ENCODE results near the gene ENTPD3.

The ENTPD3 gene, protein sequence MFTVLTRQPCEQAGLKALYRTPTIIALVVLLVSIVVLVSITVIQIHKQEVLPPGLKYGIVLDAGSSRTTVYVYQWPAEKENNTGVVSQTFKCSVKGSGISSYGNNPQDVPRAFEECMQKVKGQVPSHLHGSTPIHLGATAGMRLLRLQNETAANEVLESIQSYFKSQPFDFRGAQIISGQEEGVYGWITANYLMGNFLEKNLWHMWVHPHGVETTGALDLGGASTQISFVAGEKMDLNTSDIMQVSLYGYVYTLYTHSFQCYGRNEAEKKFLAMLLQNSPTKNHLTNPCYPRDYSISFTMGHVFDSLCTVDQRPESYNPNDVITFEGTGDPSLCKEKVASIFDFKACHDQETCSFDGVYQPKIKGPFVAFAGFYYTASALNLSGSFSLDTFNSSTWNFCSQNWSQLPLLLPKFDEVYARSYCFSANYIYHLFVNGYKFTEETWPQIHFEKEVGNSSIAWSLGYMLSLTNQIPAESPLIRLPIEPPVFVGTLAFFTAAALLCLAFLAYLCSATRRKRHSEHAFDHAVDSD

DNA sequence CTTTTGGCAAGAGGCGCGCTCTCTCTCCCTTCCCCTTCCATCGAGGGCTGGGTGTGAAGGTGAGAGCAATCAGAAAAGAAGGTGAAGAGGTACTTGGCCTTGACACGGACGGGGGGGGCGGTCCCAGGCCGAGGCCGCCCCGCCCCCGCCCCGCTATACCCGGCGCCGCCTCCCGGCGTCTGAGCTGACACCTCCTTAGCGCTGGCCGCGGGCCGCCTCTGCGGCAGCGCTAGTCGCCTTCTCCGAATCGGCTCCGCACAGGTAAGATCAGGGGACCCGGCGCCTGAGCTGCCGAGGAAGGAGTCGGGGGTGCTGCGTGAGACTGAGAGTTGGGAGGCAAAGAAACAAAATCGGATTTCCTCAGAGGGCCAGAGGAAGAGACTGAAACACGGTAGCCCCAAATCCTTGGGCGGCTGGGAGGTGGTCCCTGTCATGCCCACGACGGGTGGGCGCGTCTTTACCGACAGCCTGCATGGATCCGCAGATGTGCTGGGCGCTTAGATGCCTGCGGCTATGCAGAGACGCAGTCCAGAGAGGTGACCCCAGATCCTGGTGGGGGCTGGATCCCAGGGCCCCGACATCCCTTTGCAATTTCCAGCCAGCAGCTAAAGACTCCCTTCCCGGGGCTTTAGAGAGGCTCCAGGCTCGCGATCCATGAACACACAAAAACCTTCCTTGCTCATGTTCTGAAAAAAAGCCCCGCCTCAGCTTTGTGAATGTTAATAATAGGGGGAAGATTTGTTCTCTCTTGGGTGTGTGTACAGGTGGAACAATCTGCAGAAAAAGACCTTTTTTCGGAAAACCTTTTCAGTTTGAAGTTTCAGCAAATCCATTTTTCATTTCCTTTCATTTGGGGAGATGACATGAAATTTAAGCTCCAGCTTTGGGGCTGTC, at the start of gene ENTPD3:
ENTPD3 (plus strand) TSS at position 184 of the 894 bp plus-strand sequence. CDS start 874 bp downstream, outside the sequence.
- DNase-seq = no peak

DNA sequence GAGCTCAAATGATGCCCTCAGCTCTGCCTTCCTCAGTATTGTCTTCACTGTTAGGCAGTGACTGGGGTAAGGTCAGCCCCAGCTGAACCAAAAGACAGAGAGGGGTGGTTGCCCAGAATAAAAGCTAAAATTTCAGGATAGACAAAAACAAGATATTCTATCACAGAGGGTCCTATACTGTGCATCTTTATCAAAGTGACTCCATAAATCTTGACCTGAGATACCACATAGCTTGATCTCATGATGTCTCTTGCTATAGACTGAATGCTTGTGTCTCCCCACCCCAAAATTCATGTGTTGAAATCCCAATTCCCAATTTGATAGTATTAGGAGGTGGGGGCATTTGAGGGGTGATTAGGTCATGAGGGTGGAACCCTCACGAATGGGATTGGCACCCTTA, 47.1 kb upstream of the ENTPD3 start:
- DNase-seq = no peak

DNA sequence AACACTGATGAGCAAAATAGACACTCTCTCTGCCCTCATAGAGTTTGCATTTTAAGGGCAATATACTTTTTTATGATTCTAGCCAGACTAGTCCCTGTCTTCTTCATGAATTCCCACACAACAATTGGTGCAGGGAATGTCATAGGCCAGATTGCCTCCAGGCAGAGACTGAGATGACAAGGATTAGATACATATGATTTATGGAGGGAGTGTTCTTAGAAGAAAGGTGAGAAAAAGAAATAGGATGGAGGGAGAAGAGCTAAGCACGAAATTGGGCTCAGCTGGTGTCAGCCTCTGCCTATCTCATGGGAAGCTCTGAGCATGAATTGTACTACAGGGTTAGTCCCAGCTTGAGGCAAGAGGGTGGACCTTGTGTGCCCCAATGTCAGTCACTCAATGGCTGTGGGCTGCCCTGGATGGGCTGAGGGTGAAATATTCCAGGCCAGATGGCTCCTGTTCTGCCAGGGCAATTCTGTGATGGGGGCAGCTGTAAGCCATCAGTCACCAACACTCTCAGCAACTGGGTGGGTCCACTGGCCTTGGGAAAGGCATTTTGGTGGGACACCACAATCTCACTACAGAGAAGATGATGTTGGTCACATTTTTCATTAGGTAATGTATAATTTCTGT, 46.3 kb upstream of the ENTPD3 start:
- no peak for DNase-seq

DNA sequence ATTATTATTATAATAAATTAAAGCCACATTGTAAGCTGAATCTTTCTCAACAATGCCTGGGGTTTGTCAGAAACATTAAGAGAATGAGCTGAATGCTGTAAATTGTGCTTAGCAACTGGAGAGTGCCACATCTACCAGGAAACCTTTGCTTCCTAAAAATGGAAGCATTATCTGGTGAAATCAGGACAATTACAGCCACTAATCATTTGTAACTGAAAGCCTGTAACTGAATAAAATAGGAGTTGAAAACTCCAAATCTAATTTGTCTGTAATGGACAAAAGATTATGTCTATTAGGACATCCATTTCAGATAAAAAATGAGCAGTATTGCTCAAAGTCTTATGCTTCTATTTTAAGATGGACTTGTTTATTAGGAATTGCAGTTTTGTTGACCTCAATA, 45.3 kb upstream of the ENTPD3 start:
- DNase-seq = no peak

DNA sequence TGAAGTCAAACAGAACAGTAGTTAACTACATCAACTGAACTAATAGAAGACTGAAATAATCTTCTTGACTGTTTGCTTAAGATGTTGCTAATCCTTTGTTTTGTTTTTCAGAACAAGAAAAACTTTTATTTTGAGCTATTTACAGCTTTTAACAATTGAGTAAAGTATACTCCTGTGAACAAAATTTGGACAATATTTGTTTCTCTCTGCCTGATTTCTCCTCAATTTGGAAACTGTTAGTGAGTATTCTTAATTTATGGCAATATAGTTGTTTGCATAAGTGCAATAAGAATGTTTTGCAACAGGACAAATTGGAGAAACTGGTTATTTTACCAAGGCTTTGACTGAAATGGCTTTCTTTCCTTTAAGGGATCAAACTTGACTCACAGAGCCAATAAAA, 36.5 kb upstream of the ENTPD3 start:
- no peak for DNase-seq

DNA sequence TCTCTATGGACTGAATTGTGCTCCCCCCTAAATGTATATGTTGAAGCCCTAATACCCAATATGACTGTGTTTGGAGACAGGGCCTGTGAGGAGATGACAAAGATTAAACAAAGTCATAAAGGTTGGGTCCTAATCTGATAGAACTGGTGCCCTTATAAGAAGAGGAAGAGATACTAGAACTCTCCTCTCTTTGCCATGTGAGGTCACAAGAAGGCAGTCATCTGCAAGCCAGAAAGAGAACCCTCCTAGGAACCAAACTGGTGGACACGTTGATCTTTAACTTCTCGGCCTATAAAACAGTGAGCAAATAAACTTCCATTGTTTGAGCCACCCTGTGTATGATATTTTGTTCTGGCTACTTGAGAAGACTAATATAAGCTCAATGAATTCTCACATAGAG, 31.6 kb upstream of the ENTPD3 start:
- no peak for DNase-seq

DNA sequence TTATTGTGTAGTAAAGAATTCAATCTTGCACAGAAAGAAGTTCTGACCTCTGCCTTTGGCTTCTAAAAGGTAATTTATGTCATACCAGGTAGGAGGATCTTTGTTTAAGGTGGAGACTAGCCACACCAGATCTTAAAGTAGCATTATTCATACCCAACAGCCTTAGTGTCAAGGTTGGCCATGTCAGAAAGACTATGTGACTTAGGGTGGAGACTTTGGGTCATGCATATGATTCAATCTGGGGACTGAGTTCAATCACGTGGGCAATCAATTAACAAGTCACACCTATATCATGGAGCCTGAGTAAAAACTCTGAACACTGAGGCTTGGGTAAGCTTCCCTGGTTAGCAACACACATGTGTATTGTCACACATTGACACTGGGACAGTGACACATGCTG, 28.5 kb upstream of the ENTPD3 start:
- DNase-seq = no peak

DNA sequence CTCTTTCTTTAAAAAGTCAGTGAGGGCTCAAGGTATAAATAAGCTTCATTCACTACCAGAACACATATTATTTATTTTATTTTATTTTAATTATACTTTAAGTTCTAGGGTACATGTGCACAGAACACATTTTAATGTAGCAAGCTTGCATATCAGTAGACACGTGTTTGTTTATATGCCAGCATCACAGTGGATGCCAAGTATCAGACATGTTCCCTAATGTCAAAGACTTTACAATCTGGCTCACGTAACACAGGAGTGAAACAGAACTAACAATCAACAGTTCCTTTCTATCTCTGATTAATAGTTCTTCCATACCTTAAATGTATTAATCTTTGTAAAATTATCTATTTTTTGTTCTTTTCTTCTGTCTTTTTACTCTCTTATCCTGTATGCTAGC, 23.3 kb upstream of the ENTPD3 start:
- no peak for DNase-seq

DNA sequence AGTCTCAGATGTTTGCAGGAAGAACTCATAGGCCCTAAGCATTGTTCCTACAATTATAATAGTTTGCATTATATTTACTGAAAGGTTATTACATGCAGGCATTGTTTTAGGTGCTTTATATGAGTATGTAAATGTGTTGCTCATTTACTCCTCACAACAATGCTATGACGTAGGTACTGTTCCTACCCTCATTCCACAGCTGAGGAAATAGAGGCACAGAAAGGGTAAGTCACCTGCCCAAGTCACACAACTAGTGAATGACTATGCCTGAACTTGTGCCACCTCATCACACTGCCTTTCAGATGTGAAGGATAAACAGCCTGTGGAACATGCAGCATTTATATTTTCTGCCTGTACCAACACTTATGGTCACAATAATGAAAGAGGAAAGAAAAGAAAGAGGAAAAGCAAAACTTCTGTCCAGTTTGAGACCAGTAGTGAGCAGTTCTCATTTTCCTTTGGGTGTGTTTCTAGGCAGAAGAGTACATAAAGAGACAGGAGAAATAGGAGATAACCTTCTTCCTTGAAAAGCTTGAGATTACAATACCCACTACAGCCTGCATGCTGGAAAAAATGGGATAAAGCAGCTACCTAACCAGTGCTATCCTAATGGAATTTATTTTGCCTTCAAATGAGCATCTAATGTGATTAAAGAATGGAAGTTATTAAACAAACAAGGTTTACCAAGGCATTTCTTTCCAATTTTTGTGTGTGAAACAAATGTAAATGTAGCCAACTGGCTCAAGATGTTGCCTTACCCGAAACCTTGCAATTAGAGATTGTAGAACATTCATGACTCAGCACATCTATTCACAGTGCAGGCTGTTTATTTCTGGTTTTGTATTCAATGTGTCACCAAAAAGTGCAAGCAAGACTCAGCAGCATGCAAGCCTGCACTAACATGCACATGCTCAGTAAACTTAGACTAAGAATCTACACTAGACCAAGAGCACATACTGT, 20.5 kb upstream of the ENTPD3 start:
- no peak for DNase-seq

DNA sequence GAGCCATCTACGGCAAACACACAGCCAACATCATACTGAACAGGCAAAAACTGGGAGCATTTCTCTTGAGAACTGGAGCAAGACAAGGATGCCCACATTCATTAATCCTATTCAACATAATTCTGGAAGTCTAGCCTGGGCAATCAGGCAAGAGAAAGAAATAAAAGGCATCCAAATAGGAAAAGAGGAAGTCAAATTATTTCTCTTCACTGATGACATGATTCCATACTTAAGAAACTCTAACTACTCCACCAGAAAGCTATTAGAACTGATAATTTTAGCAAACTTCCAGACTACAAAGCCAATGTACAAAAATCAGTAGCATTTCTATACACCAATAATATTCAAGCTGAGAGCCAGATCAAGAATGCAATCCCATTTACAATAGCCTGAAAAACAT, 17.3 kb upstream of the ENTPD3 start:
- no peak for DNase-seq

DNA sequence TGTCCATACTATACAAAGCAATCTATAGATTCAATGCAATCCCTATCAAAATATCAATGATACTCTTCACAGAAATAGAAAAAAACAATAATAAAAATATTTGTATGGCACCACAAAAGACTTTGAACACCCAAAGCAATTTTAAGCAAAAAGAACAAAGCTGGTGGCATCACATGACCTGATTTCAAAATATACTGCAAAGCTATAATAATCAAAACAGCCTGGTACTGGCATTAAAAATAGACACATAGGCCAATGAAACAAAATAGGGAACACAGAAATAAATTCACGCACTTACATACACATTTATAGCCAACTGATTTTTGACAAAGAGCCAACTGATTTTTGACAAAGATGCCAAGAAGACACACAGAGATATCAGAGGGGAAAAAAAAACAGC, 9.2 kb upstream of the ENTPD3 start:
- DNase-seq = no peak

DNA sequence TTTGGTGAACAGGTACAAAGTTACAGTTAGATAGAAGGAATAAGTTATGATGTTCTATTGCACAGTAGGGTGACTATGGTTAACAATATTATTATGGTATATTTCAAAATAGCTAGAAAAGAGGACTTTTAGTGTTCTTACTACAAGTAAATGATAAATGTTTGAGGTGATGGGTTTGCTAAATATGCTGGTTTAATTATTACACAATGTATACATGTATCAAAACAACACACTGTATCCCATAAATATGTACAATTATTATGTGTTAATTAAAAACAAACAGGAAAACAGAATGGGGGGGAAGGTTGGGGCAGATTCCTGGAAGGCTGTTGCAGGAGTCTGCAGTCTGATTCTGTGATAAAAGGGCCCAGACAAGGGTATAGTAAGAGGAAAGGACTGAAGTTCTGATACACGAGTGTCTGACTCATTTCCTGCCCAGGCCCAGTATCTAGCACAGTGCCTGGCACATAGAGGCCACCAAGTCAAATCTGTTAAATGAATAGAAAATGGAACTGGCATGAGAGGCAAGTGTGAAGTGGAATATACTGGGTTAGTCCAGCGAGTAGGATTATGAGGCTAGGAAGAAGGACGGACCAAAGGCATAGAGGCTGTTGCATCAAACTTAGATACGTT, 7.2 kb upstream of the ENTPD3 start:
- DNase-seq = no peak

DNA sequence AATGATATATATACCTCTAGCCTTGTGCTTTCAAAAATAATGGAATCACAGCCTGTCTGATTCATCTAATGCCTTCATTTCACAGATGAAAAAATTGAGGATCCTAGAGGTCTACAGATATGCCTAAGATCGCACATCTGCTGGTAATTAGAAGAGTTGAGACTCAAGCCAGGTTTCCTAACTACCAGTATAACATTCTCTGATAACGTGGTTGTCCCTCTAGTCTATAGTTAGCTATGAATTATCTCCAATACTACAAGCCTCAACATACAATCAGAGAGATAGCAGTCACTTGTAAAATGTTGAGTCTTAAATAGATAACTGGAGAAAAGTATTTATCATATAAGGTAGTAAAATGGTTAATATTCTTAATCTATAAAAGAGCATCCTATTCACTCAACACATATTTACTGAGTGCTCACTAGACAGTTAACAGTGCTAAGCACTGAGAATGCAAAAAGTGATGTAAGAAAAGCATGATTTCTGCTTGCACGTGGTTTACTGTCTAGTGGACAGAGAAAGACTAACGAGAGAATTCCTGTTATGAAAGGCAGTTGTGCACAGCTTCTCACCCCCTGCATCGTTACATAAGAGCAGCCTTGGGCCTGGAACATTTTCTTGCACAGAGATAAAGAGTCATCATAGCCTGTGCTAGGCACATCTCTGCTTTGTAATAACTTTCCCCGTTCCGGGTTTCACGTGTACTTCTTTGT, 4.9 kb upstream of the ENTPD3 start:
- no peak for DNase-seq

DNA sequence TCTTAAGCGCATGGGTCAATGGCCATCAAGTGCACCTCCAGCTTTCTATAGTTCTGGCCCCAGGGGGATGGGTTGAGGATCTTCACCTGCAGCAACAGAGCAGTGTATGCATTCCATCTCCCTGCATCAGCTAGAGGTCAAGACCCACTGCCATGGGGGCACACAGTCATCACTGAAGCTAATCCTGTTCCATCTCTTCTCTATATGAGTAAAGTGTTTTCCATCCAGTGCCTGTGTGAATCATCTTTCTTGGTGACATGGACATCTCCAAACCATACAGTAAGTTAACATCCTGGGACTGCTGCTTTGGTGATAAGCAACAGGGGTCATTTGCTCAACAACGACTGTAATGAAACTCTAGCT, 4.4 kb upstream of the ENTPD3 start:
- no peak for DNase-seq

DNA sequence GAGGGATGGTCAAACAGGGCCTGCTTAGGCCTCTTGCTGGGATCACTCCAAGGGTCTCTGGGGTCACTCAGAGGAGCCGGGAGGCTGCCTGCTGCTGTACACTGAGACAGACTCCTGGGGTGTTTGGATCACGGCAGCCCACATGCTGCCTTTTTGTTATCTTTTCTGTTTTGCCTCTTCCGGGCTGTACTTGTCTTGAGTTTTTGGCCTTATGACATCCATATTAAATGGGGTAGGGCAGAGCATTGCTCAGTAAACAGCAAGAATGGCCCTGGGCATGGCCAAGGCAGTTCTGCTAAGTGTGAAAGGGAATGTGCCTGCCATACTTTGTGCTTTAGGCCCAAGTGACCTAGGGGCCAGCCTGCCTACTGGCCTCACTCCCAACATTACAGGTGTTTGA, 771 bp upstream of the ENTPD3 start:
- no peak for DNase-seq

DNA sequence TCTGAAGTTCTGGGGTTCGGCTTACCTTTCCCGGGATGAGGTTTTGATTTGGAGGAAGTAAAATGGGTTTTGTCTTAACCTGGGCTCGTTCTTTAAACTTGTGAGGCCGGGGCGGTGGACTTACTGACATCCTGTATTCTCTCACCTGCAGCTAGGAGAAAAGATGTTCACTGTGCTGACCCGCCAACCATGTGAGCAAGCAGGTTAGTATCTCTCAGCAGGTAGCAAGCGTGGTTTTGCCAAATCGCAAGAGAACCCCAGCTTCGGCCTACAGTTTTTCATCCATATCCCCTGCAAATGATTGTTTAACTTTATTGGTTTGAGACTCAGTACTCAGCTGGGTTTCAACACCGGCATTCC, 891 bp downstream of the ENTPD3 start:
- no peak for DNase-seq

DNA sequence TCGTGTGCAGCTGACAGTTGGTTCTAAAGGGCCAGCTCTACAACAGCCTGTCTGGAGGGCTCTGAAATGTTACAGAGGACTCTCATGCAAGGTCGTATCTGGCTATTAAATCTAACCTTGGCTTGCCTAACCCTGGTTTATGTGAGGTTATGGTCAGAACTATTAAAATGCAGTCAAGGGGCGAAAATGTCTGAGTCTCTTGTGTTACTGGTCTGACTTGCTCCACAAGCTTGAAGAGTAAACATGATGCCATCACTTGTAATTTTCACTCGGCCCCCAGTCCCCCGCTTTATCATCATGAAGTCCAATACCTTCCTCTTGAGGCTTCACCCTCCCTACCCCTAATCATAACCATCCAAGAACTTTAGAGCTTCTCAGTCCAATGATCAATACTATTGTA, 9.4 kb downstream of the ENTPD3 start:
- no peak for DNase-seq

DNA sequence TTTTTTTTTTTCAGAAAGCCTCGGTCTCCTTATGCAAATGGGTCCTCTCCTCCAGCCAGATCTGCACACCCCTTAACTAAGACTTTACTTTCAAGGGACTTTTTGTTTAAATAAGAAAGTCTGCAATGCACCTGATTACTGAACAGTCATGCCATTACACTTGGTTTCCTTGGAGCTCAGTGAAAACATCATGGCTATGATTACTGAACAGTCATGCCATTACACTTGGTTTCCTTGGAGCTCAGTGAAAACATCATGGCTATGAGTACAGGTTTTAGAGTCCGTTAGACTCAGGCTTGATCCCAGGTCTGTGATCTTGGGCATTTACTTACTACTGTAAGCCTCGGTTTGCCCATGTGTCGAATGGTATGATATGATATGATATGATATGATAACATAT, 10.1 kb downstream of the ENTPD3 start:
- no peak for DNase-seq

DNA sequence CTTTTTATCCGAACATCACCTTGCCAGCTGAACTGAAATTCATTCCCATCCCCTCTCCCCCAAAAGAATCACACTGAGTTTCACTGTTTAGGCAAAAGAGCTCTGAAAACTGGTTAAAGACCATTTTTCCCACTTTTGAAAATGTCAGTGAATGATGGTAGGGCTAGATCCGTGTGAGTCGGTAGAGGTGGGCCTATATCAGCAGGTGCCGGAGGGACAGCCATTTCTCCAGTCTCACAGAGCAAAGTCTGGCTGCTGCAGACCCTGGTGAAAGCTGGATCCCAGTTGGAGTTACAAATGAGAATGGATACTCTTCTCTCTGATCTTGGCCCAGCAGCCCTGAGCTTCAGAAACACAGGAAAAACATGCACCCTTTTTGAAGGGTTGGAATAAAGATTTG, 10.9 kb downstream of the ENTPD3 start:
- DNase-seq = no peak

DNA sequence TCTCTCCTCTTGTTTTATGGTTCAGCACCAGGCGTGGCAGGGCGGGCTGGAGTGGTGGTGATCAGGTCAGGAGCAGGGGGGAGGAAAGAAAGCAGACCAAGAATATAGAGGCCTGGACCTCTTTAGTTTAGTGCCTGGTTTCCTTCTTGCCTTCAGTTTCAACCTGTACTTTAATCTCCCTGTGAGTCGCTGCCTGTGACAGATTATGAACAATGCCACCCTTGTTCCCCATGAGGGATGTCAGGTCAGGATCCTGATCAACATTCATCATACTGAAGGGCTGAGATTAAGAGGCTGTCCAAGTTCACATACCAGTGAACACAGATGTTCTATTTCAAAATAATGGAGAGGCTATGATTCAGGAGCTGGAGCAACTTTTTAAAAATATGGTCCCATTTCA, 11.4 kb downstream of the ENTPD3 start:
- DNase-seq = no peak

DNA sequence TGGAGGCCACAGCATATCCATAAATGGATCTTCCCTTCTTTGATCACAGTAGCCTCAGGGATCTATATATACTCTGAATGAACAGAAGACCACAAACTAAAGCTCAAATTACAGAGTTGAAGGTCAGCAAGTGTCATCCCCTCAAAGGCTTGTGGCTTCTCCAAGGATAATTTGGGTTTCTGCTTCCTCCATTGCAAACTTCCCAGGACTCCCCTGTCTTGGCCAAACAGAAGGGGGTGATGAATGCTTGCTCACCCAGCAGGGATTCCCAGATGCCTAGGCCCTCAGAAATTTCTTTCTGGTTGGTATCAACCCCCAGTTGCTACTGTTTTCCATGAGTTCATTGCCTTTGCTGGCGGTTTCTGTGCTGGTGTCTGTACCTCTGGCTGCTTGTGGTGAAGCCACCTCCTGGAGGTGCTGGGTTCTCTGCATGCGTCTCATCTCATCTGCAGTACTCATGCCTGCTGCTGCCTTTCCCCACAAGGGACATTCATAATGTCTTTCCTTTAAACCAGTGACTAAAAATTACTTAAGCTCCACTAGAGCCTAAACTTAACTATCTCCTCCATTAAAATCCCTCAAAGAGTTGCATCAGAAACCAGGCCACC, 17.7 kb downstream of the ENTPD3 start:
- no peak for DNase-seq
